GM19324 (cell line): ENCODE measurements around the gene KDM7A.

Experiments used
- ATAC-seq: cut with Tn5 transposase; IDR thresholded peaks from one replicate; pipeline ENCODE4 v1.9.1; 2021; ENCODE audit warnings: mild to moderate bottlenecking, moderate library complexity; ENCODE audit not compliant: unreplicated experiment, low FRiP score

The KDM7A gene

GRCh38 chr7:140060243-140060630 lies 116.5 kb downstream of the KDM7A start:
- no peak for ATAC-seq

- ATAC-seq, result no peak
Measured at GRCh38 chr7:140059273-140060242, 117.2 kb downstream of the KDM7A start.

GRCh38 chr7:140058517-140058916 lies 118.3 kb downstream of the KDM7A start:
- ATAC-seq, result no peak

GRCh38 chr7:140057143-140057535 lies 119.6 kb downstream of the KDM7A start:
- ATAC-seq, result no peak

GRCh38 chr7:140056431-140057142 lies 120.2 kb downstream of the KDM7A start:
- no peak for ATAC-seq

GRCh38 chr7:140055833-140056232 lies 121.0 kb downstream of the KDM7A start:
- no peak for ATAC-seq

- ATAC-seq, result no peak
Measured at GRCh38 chr7:140054751-140055150, 122.0 kb downstream of the KDM7A start.

- ATAC-seq, result peak; percentile 85
Measured at GRCh38 chr7:140053812-140054539, 122.8 kb downstream of the KDM7A start.

- no peak for ATAC-seq
Measured at GRCh38 chr7:140051820-140052219, 125.0 kb downstream of the KDM7A start.

- no peak for ATAC-seq
Measured at GRCh38 chr7:140050100-140050499, 126.7 kb downstream of the KDM7A start.

- ATAC-seq, result no peak
Measured at GRCh38 chr7:140049339-140050024, 127.3 kb downstream of the KDM7A start.

- no peak for ATAC-seq
Measured at GRCh38 chr7:140048989-140049338, 127.8 kb downstream of the KDM7A start.

GRCh38 chr7:140048138-140048537 lies 128.6 kb downstream of the KDM7A start:
- ATAC-seq, result no peak

- no peak for ATAC-seq
Measured at GRCh38 chr7:140047197-140047596, 129.6 kb downstream of the KDM7A start.

- ATAC-seq, result no peak
Measured at GRCh38 chr7:140045697-140046096, 131.1 kb downstream of the KDM7A start.

- no peak for ATAC-seq
Measured at GRCh38 chr7:140044251-140044650, 132.5 kb downstream of the KDM7A start.

- ATAC-seq, result no peak
Measured at GRCh38 chr7:140042386-140042670, 134.5 kb downstream of the KDM7A start.

- no peak for ATAC-seq
Measured at GRCh38 chr7:140041659-140042385, 135.0 kb downstream of the KDM7A start.

- ATAC-seq, result no peak
Measured at GRCh38 chr7:140039896-140040295, 136.9 kb downstream of the KDM7A start.

GRCh38 chr7:140039066-140039465 lies 137.7 kb downstream of the KDM7A start:
- no peak for ATAC-seq
